Measurements from ENCODE around the gene KHDC3L.

The KHDC3L gene

GRCh38 chr6:73362358-73362757 lies at the start of gene KHDC3L:
TSS of gene KHDC3L (plus strand) at chr6:73362658. CDS start at chr6:73362730, 72 bp downstream.
- no peak for DNase-seq

- DNase-seq: peak; percentile 73
Measured at GRCh38 chr6:73314577-73315492, 47.6 kb upstream of the KHDC3L start.

DNA sequence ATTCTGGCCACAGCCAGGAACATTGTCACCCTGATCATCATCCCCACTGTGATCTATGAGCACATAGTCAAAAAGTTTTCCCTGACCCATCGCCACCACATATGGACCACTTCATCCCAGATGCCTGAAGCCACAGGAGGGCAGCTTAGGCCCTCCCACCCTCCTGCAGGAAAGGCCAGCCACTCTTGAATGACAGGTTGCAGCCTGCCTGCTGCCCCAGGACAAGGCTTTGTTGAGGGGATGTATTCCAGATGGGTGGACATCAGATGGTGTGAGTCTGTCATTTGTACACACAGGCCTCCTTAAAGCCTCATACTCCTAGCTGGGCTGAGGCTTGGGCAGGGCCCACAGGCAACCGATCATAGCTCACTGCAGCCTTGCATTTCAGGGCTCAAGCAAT lies 39.1 kb upstream of the KHDC3L start:
- no peak for DNase-seq

- no peak for DNase-seq
Measured at GRCh38 chr6:73325656-73326055, 36.8 kb upstream of the KHDC3L start.

DNA sequence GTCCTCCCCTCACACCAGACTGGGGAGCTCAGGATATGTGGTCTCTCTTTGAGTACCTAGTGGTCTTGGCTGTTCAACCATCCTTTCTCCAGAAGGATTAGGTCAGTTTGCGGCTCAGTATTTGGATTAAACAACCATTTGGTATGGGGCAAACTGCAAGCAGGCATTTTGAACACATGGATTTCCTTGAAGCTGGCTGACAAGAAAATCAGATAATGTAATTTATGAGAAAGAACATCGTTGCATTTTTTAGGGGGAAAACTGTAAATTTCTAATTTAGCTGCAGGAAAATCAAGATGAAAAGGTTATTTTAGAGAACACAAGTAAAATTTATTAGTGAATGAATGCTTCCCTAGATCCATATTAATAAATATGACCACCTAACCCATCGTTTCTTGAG lies 33.7 kb upstream of the KHDC3L start:
- DNase-seq: no peak

DNA sequence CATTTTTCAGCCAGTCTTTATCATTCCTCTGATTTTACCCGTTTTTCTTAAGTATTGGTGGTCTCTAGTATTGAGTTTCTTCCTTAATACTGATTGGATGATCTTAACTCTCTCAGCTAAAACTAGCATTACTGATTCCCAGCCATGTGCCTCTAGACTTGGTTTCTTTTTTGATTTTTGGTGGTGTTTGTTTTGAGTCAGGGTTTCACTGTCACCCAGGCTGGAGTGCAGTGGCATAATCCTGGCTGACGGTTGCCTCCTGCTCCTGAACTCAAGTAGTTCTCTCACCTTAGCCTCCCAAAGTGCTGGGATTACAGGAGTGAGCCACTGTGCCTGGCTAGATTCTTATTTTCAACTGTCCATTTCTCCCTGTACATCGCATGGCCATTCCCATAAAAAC lies 33.3 kb upstream of the KHDC3L start:
- DNase-seq: no peak

- no peak for DNase-seq
Measured at GRCh38 chr6:73339340-73339739, 23.1 kb upstream of the KHDC3L start.

DNA sequence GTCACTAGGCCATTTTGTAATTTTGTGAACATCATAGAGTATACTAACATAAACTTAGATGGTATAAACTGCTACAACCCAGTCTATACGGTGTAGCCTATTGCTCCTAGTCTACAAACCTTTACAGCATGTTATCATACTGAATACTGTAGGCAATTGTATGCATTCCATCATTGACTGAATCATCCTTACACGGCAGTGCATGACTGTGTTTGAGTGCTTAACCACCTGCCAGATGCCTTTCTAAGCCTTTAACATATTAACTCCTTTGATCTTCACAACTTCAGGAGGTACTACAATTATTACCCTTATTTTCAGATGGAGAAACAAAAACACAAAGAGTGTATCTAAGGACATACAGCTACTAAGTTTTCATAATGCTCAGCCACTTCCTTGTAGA lies 22.4 kb upstream of the KHDC3L start:
- DNase-seq: no peak

GRCh38 chr6:73341335-73341734 lies 21.1 kb upstream of the KHDC3L start:
- DNase-seq: no peak

GRCh38 chr6:73342174-73342573 lies 20.3 kb upstream of the KHDC3L start:
- no peak for DNase-seq

- no peak for DNase-seq
Measured at GRCh38 chr6:73343164-73343563, 19.3 kb upstream of the KHDC3L start.

GRCh38 chr6:73348550-73349204 lies 13.8 kb upstream of the KHDC3L start:
- no peak for DNase-seq

- no peak for DNase-seq
Measured at GRCh38 chr6:73349311-73349710, 13.1 kb upstream of the KHDC3L start.

- DNase-seq: no peak
Measured at GRCh38 chr6:73353636-73354593, 8.5 kb upstream of the KHDC3L start, which contains the start of gene DPPA5. TSS of gene DPPA5 (minus strand) at chr6:73354276. CDS start at chr6:73354225, 51 bp downstream.

DNA sequence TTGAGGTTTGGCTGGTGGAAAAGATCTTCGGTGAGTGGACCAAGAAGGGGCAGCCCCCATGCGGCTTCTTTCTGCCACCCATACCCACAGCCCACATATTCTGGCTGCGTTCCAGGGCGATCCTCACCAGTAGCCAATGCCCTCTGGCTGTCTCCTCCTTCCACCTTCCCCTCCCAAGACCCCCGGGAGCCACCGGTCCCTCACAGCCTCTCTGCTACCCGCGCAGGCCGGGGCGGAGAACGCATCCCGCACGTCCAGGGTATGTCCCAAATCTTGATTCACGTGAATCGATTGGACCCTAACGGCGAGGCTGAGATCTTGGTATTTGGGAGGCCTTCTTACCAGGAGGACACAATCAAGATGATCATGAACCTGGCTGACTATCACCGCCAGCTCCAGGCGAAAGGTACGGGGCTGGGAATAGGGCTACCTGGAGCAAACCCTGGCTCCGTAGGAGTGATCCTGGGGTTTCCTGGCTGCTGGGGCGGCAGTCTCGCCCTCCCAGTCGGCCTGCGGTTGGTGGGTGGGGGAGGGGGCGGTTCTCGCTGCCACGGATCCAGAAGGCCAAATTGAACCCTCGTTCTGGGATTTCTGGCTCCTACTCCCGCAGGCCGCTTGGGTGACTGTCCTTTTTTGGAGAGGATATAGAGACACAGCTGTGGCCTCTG lies 545 bp downstream of the KHDC3L start:
- no peak for DNase-seq

DNA sequence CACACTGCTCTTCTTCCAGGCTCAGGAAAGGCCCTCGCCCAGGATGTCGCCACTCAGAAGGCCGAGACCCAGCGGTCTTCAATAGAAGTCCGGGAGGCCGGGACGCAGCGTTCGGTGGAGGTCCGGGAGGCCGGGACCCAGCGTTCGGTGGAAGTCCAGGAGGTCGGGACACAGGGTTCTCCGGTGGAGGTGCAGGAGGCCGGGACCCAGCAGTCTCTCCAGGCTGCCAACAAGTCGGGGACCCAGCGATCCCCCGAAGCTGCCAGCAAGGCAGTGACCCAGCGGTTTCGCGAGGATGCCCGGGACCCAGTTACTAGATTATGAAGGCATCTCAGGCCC lies 1.0 kb downstream of the KHDC3L start:
- DNase-seq: no peak

- no peak for DNase-seq
Measured at GRCh38 chr6:73364121-73364520, 1.7 kb downstream of the KHDC3L start.

GRCh38 chr6:73364549-73364948 lies 2.1 kb downstream of the KHDC3L start:
- no peak for DNase-seq

DNA sequence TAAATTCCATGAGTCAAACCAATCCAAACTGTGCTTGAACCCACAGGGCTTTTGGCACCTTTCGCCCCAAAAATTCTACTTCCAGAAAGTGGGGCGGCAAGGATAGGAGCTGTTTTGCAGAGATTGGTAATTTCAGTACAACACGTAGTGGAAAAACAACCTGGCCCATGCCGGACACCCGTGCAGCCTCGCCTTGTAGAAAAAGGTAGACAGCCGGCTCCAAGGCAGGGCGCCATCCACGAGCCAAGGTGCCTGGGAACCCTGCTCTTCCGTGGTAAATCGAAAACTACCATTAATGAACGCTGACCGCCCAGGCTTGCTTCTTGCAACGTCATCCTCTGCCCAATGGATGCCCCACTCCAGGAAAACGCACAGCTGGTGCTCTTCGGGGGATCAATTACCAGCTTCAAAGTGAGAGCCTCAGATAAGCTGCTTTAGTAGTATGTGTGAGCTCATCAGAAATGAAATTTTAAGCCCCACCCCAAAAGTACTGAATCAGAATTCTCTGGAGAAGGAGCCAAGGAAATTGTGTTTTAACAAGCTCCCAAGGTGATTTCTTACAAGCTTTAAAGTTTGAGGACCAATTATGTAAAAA lies 5.4 kb downstream of the KHDC3L start:
- no peak for DNase-seq

DNA sequence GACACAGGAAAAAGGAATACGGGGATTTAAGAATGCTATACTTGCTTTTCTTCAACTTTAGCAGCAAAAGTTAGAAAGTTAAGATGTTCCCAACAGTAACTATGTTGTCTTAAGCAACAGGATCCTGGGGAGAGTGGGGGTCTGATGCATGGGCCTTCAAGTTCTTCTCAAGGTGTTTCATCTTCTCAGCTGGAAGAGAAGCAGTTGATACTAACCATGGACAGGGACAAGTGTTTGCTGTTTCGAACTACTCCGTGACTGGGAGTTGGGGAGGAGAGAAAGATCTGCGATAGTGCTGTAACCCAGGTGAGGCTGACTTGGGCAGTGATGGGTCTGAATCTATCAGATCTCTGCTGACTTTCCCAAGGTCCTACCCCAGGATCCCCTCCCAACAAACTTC lies 6.2 kb downstream of the KHDC3L start:
- DNase-seq: no peak

DNA sequence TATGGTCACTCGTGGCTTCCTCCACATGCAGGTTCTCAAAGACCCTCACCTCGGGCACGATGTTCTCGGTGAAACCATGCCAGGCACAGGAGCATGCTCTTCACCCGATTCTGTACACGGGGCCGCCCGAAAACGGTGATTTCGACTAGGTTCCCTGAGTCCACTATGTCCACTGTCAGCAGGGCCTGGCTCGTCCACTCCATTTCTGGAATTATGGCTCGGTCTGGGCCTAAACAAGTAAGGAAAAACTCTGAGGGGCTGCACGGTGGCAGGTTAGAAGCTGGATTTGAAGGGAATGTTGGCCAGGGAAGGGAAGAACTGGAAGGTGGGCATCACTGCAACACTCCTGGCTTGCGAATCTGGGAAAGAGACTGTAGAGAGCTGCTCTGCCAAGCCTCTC lies 6.7 kb downstream of the KHDC3L start:
- no peak for DNase-seq

DNA sequence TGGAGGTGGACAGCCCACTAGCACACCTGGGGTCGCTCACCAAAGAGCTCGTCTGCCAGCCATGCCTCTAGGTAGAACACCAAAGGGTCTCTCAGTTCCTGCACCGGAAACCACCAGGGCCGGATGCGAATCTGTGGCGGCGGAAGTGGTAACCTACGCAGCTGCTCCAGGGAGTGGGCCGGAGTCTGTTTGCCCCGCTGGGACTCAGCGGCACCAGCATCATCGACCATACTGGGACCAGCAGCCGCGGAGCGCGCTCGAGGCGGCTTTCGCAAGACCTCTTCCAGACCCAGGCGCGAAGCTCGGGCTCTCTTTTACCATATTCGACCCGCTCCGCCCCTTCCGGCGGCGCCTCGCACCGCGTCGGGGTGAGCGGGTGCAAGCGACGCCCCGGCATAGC lies 7.1 kb downstream of the KHDC3L start, which contains the start of gene OOEP:
Gene OOEP (minus strand): TSS at position 335 of the 400 bp plus-strand sequence. CDS start 105 bp downstream, at position 230.
- no peak for DNase-seq

All from retina (tissue), 1 donor.